ENCODE measurements around the gene ANKH. TPM values are rescaled to one million over a fixed set of nuclear protein-coding genes. Genes with fewer than 3 reads are reported as not detected.

The ANKH gene
- total and polyA plus RNA-seq, 2 of the 13 experiments (the other 11 are each of a cell fraction or from before 2014, with no cell fraction given) = 25.0 to 36.0 TPM

DNA sequence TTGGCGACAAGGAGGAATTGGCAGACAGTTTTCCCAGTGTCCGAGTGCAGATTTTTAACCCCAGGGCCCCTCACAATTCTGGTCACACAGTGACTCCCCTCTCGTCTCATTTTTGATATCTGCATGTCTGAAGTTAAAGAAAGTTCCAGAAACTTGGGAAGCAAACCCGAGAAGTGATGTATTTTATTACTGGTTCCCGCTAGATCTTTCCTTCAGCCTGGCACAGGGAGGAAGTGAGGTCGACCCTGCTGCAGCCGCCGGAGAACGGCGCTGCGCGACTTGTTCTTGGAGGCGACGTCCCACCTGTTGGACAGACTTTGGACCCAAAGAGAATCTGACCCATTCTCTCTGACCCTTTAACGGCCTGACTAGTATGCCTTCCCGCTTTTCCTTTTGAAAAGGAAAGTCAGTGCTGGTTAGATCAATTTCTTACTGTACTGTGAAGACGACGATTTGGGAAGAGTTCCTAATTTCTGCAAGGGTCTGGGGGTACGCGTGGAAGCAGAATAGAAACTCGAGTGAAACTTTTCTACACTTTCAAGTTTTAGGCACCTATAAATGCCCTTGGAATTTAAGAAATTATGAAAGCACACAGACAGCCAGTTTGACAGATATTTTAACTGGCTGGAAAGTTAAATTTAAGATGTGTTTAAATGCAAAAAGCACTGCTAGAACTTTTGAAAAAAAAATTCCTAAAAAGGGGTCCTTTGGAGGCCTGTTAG lies 206.3 kb downstream of the ANKH start (continued):
- TF ChIP-seq ZBTB40 (IDR thresholded peaks at IDR 0.05) = no peak
- TF ChIP-seq ZBTB40 (CRISPR knock-in tag; IDR thresholded peaks at IDR 0.05) = no peak
- no peak for TF ChIP-seq PCBP1 (IDR thresholded peaks at IDR 0.05; ENCODE audit: borderline replicate concordance, low read depth, low read length)
- TF ChIP-seq MAX (IDR thresholded peaks at IDR 0.05) = peak; percentile 66
- TF ChIP-seq ZFP1 (CRISPR knock-in tag; IDR thresholded peaks at IDR 0.05) = no peak
- TF ChIP-seq SPEN (CRISPR knock-in tag; IDR thresholded peaks at IDR 0.05; ENCODE audit: low read depth) = no peak
- TF ChIP-seq DNMT1 (CRISPR knock-in tag; IDR thresholded peaks at IDR 0.05) = no peak
- no peak; the same call in 1 of the 2 replicates for TF ChIP-seq ZSCAN9 (CRISPR knock-in tag; IDR thresholded peaks at IDR 0.05; ENCODE audit: borderline replicate concordance)
- 0 out of 2 replicates have a peak, but pooled peaks have one; percentile 55 for TF ChIP-seq ZNF20 (CRISPR knock-in tag; IDR thresholded peaks at IDR 0.05)
- peak; percentile 79 for TF ChIP-seq TFDP2 (CRISPR knock-in tag; IDR thresholded peaks at IDR 0.05)
- peak; percentile 36; the same call in 1 of the 2 replicates for TF ChIP-seq IRF2 (CRISPR knock-in tag; IDR thresholded peaks at IDR 0.05)
- TF ChIP-seq, protein P1, sequence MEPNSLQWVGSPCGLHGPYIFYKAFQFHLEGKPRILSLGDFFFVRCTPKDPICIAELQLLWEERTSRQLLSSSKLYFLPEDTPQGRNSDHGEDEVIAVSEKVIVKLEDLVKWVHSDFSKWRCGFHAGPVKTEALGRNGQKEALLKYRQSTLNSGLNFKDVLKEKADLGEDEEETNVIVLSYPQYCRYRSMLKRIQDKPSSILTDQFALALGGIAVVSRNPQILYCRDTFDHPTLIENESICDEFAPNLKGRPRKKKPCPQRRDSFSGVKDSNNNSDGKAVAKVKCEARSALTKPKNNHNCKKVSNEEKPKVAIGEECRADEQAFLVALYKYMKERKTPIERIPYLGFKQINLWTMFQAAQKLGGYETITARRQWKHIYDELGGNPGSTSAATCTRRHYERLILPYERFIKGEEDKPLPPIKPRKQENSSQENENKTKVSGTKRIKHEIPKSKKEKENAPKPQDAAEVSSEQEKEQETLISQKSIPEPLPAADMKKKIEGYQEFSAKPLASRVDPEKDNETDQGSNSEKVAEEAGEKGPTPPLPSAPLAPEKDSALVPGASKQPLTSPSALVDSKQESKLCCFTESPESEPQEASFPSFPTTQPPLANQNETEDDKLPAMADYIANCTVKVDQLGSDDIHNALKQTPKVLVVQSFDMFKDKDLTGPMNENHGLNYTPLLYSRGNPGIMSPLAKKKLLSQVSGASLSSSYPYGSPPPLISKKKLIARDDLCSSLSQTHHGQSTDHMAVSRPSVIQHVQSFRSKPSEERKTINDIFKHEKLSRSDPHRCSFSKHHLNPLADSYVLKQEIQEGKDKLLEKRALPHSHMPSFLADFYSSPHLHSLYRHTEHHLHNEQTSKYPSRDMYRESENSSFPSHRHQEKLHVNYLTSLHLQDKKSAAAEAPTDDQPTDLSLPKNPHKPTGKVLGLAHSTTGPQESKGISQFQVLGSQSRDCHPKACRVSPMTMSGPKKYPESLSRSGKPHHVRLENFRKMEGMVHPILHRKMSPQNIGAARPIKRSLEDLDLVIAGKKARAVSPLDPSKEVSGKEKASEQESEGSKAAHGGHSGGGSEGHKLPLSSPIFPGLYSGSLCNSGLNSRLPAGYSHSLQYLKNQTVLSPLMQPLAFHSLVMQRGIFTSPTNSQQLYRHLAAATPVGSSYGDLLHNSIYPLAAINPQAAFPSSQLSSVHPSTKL (CRISPR knock-in tag; IDR thresholded peaks at IDR 0.05) = peak; percentile 68
- TF ChIP-seq ZKSCAN5 (CRISPR knock-in tag; IDR thresholded peaks at IDR 0.05) = no peak
- TF ChIP-seq KDM5B (CRISPR knock-in tag; IDR thresholded peaks at IDR 0.05; ENCODE audit: borderline replicate concordance) = no peak
- peak; percentile 62 to 78; a peak in 3 of 4 replicates for TF ChIP-seq POLR2A (IDR thresholded peaks at IDR 0.05; ENCODE audit: insufficient read depth in 1 of 2, low read depth in 2 of 2, low read length in 2 of 2)
